GM12864 (cell line): ENCODE measurements around the gene EXOG.

ENCODE experiments used
- DNase-seq: peaks from one replicate; pipeline ENCODE4 v3.0.0-alpha.2; 2011; ENCODE audit warnings: low read depth
- H3K4me3 ChIP-seq: 2 replicates; pipeline ENCODE4 v1.5.1; 2011; ENCODE audit warnings: mild to moderate bottlenecking, low read depth, low read length, control low read depth
- TF ChIP-seq, protein P1 (sequence below): IDR thresholded peaks from 2 replicates; pipeline ENCODE4 v1.5.1; 2011; ENCODE audit warnings: low read depth, mild to moderate bottlenecking, moderate library complexity, low read length, control low read depth, inconsistent platforms; ENCODE audit errors: missing control alignments

Gene EXOG

DNA sequence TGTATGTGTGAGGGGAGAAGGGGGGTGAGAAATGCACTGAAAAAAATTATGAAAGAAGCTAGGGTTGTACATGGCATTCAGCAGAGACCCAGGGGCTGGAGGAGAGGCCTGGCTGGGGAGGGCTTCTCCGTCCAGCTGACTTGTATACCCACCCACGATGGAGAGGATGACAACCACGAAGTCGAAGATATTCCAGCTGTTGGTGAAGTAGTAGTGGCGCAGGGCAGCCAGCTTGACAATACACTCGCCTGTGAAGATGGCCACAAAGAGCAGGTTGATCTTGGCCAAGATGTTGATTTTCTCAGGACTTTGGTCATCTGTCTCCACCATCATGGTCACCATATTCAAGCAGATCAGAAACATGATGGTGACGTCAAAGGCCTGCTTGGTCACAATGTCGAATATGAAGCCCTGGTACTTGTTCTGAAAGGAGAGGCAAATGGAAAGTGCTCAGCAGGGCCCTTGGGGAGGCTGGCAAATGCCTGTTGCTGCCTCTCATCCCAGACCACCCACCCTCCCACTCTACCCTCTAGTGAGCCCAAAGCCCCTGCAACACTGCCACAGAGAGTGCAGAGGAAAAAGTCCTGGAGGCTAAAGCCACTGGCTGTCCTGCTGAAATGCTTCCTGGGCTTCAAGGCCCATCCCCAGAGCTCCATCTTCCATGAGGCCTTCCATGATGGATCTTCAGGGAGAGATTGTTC is 58.1 kb downstream of the EXOG start:
- no peak overlapping the region for H3K4me3 ChIP-seq

GRCh38 chr3:38555149-38555840 is 59.2 kb downstream of the EXOG start:
- TF ChIP-seq, protein P1, sequence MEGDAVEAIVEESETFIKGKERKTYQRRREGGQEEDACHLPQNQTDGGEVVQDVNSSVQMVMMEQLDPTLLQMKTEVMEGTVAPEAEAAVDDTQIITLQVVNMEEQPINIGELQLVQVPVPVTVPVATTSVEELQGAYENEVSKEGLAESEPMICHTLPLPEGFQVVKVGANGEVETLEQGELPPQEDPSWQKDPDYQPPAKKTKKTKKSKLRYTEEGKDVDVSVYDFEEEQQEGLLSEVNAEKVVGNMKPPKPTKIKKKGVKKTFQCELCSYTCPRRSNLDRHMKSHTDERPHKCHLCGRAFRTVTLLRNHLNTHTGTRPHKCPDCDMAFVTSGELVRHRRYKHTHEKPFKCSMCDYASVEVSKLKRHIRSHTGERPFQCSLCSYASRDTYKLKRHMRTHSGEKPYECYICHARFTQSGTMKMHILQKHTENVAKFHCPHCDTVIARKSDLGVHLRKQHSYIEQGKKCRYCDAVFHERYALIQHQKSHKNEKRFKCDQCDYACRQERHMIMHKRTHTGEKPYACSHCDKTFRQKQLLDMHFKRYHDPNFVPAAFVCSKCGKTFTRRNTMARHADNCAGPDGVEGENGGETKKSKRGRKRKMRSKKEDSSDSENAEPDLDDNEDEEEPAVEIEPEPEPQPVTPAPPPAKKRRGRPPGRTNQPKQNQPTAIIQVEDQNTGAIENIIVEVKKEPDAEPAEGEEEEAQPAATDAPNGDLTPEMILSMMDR, result no peak
- no peak for DNase-seq
- H3K4me3 ChIP-seq, result no peak overlapping the region

More for the DNA sequence above, 58.1 kb downstream of the EXOG start:
- TF ChIP-seq, protein P1, result no peak
- DNase-seq, result no peak

- no peak for DNase-seq
- TF ChIP-seq, protein P1, result no peak
- no peak overlapping the region for H3K4me3 ChIP-seq
These were observed 59.8 kb downstream of the EXOG start for GRCh38 chr3:38555926-38556325.

- TF ChIP-seq, protein P1, result no peak
- no peak overlapping the region for H3K4me3 ChIP-seq
- DNase-seq, result no peak
These were observed 60.7 kb downstream of the EXOG start for GRCh38 chr3:38556640-38557358.

DNA sequence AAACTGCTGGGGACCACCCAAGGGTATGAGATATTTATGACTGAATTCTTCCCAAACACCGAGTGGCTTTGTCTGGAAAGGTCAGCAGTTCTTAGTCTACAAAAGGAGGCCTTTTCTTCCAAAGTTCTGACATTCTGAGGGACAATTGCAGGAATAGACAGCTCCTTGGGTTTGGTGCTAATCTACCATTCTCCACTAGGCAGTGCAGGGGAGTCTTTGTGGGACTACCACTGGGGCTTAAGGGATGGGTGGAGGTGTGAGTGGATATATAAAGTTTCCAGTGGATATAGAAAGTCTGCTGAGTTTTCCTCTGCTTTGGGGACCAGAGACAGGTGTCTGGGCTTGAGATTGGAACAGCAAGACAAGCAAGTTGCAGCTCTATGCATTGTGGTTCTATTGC is 62.7 kb downstream of the EXOG start:
- TF ChIP-seq, protein P1, result no peak
- DNase-seq, result no peak
- H3K4me3 ChIP-seq, result no peak overlapping the region

DNA sequence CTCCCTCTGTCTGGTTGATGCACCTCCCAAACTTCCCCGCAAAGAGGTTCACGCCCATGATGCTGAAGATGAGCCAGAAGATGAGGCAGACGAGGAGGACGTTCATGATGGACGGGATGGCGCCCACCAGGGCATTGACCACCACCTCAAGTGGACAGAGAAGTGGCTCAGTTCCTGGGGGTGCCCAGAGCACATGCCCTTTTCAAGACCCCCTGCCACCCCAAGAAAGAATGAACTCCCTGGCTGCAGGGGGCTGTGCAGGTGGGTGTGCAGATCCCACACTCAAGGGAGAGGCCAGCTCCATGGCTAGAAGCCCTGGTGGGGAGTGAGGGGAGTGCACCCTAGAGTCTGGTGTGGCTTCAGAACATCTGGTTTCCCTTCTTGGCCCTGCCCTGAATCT is 64.1 kb downstream of the EXOG start:
- DNase-seq, result no peak
- H3K4me3 ChIP-seq, result no peak overlapping the region
- TF ChIP-seq, protein P1, result peak; percentile 56
